Endodermal cell (in vitro differentiated cells): ENCODE measurements around the gene AIG1. TPM values are rescaled to one million over a fixed set of nuclear protein-coding genes. Genes with fewer than 3 reads are reported as not detected.

Experiments used
- DNase-seq: peaks from one replicate; pipeline ENCODE4 v3.0.0-alpha.2; 2017
- H3K27ac ChIP-seq: 2 replicates; pipeline ENCODE4 v1.5.1; 2013; ENCODE audit warnings: mild to moderate bottlenecking, low read depth, low read length, moderate library complexity
- H3K27me3 ChIP-seq: 2 replicates; pipeline ENCODE4 v1.6.1; 2013; ENCODE audit warnings: mild to moderate bottlenecking, low read length, moderate library complexity; ENCODE audit not compliant: insufficient read depth, control insufficient read depth, poor library complexity, severe bottlenecking
- H3K36me3 ChIP-seq: 2 replicates; pipeline ENCODE4 v1.7.0; 2013; ENCODE audit warnings: mild to moderate bottlenecking, low read length, moderate library complexity; ENCODE audit not compliant: control insufficient read depth, insufficient read depth
- H3K4me1 ChIP-seq: one replicate; pipeline ENCODE4 v1.7.0; 2013; ENCODE audit warnings: low read length; ENCODE audit not compliant: control insufficient read depth, insufficient read depth
- H3K4me3 ChIP-seq: 2 replicates; pipeline ENCODE4 v1.5.1; 2013; ENCODE audit warnings: mild to moderate bottlenecking, low read length, moderate library complexity
- H3K9ac ChIP-seq: 2 replicates; pipeline ENCODE4 v1.6.1; 2013; ENCODE audit warnings: mild to moderate bottlenecking, low read length, moderate library complexity; ENCODE audit not compliant: poor library complexity, severe bottlenecking; ENCODE audit errors: extremely low read depth
- H3K9me3 ChIP-seq: 2 replicates; pipeline ENCODE4 v1.6.1; 2013; ENCODE audit warnings: mild to moderate bottlenecking, low read length, moderate library complexity; ENCODE audit not compliant: control insufficient read depth
- H3K27ac Mint-ChIP-seq: 2 replicates; pipeline ENCODE4 v1.8.0; 2020; ENCODE audit warnings: mixed read lengths
- H3K27me3 Mint-ChIP-seq: 2 replicates; pipeline ENCODE4 v1.8.0; 2021; ENCODE audit warnings: mild to moderate bottlenecking, mixed read lengths; ENCODE audit not compliant: insufficient read depth
- H3K36me3 Mint-ChIP-seq: 2 replicates; pipeline ENCODE4 v1.8.0; 2020; ENCODE audit warnings: low read depth, mixed read lengths
- H3K4me1 Mint-ChIP-seq: 2 replicates; pipeline ENCODE4 v1.8.0; 2020; ENCODE audit warnings: mixed read lengths
- H3K4me3 Mint-ChIP-seq: 2 replicates; pipeline ENCODE4 v1.8.0; 2020; ENCODE audit warnings: mild to moderate bottlenecking, moderate library complexity, mixed read lengths
- H3K9me3 Mint-ChIP-seq: 2 replicates; pipeline ENCODE4 v1.8.0; 2020; ENCODE audit warnings: mild to moderate bottlenecking, mixed read lengths
- CTCF ChIP-seq: fragments of 200-600 bp; sonication (generic); conservative IDR thresholded peaks from 2 replicates; pipeline ENCODE4 v1.5.0; 2021; ENCODE audit warnings: antibody characterized with exemption, mild to moderate bottlenecking
- WGBS, 2 experiments: methylation state at CpG; one replicate each; pipeline versions ENCODE4 v1.1.5 to v1.1.7; 2013; ENCODE audit warnings: missing lambda C conversion rate in 2 of 2, mixed read lengths in 1 of 2; ENCODE audit not compliant: insufficient coverage in 1 of 2, insufficient read length in 1 of 2; 5-methylcytosine and 5-hydroxymethylcytosine counted together
- total RNA-seq, 2 donors: library from RNA; stranded (reverse); fragmentation: NEBNext Ultra II Directional in 1 of 2; extraction: Animal tissue kit (Norgen Biotek cat#: 25700) in 1 of 2; gene quantifications; 2 replicates in 1 of 2; 3 replicates in 1 of 2; pipeline ENCODE4 v1.2.1, GENCODE V29; 2021

The AIG1 gene
- total RNA-seq, 2 donors from 2014 or later: 23.0 to 25.2 TPM

- DNase-seq: no peak
- Mint-ChIP-seq H3K9me3 (no peaks in the 10 kb centered on the region), H3K27ac (no peak overlapping the region), H3K4me3 (no peak overlapping the region), H3K36me3 (no peaks in the 10 kb centered on the region), H3K4me1 (no peaks in the 10 kb centered on the region), H3K27me3 (no peaks in the 10 kb centered on the region)
- no peaks in the 10 kb centered on the region for H3K4me1 ChIP-seq
- no peaks in the 10 kb centered on the region for H3K36me3 ChIP-seq
- H3K27ac ChIP-seq: no peak overlapping the region
- TF ChIP-seq CTCF: no peak
- no peak overlapping the region for H3K4me3 ChIP-seq
- WGBS, 2 experiments: 67 to 76% methylated on average over 1 of the region's 1 CpG
- H3K9me3 ChIP-seq: no peaks in the 10 kb centered on the region
- peaks cover 11% of the 10 kb centered on the region for H3K27me3 ChIP-seq
- H3K9ac ChIP-seq: no peak overlapping the region
Measured at GRCh38 chr6:143160015-143160414, 99.3 kb downstream of the AIG1 start.

- H3K27ac ChIP-seq: no peak overlapping the region
- Mint-ChIP-seq H3K27me3 (no peaks in the 10 kb centered on the region), H3K27ac (no peak overlapping the region), H3K9me3 (no peaks in the 10 kb centered on the region), H3K4me1 (no peaks in the 10 kb centered on the region), H3K36me3 (no peaks in the 10 kb centered on the region), H3K4me3 (no peak overlapping the region)
- H3K9ac ChIP-seq: no peak overlapping the region
- H3K36me3 ChIP-seq: no peaks in the 10 kb centered on the region
- H3K4me1 ChIP-seq: no peaks in the 10 kb centered on the region
- no peak overlapping the region for H3K4me3 ChIP-seq
- no peak for DNase-seq
- H3K9me3 ChIP-seq: no peaks in the 10 kb centered on the region
- WGBS, 2 experiments: 100% methylated on average over 1 of the region's 1 CpG
- peaks cover 11% of the 10 kb centered on the region for H3K27me3 ChIP-seq
- TF ChIP-seq CTCF: no peak
Measured at GRCh38 chr6:143160439-143161220, 99.9 kb downstream of the AIG1 start.

GRCh38 chr6:143163621-143164020, 102.9 kb downstream of the AIG1 start:
- no peak overlapping the region for H3K27ac ChIP-seq
- no peaks in the 10 kb centered on the region for H3K9me3 ChIP-seq
- Mint-ChIP-seq H3K4me3 (no peak overlapping the region), H3K27ac (no peak overlapping the region), H3K36me3 (no peaks in the 10 kb centered on the region), H3K27me3 (no peaks in the 10 kb centered on the region), H3K4me1 (no peaks in the 10 kb centered on the region), H3K9me3 (no peaks in the 10 kb centered on the region)
- H3K36me3 ChIP-seq: no peaks in the 10 kb centered on the region
- peaks cover 11% of the 10 kb centered on the region for H3K27me3 ChIP-seq
- H3K9ac ChIP-seq: no peak overlapping the region
- no peak overlapping the region for H3K4me3 ChIP-seq
- no peaks in the 10 kb centered on the region for H3K4me1 ChIP-seq
- no peak for DNase-seq
- TF ChIP-seq CTCF: no peak
- WGBS, 2 experiments: 50 to 54% methylated on average over 1 of the region's 1 CpG
